Kidney (tissue), 14 donors: ENCODE data around the gene CD320. TPM values are rescaled to one million over a fixed set of nuclear protein-coding genes. Genes with fewer than 3 reads are reported as not detected.

ENCODE experiments used
- DNase-seq, 5 donors: peaks; one replicate each; pipeline ENCODE4 v3.0.0-alpha.2; 2013 to 2020
- FAIRE-seq: peaks from 2 replicates; lab custom pipeline; 2012; peaks lifted over from hg19 to GRCh38; lab: Jason Lieb, UNC
- H3K27ac ChIP-seq, 2 donors: one replicate each; pipeline ENCODE4 v1.7.0; 2013; ENCODE audit warnings: low read depth in 2 of 2, low read length in 2 of 2, inconsistent platforms in 1 of 2
- H3K27me3 ChIP-seq: one replicate; pipeline ENCODE4 v1.7.1; 2013; ENCODE audit warnings: low read length, inconsistent platforms; ENCODE audit not compliant: control insufficient read depth, insufficient read depth
- H3K36me3 ChIP-seq, 3 donors: one replicate each; pipeline versions ENCODE4 v1.7.0 to v1.7.1; 2013; ENCODE audit warnings: low read length in 3 of 3, control low read depth in 1 of 3, inconsistent platforms in 1 of 3; ENCODE audit not compliant: insufficient read depth in 3 of 3, control insufficient read depth in 2 of 3
- H3K4me1 ChIP-seq, 3 donors: one replicate each; pipeline versions ENCODE4 v1.7.0 to v1.7.1; 2013; ENCODE audit warnings: low read length in 3 of 3, inconsistent platforms in 1 of 3, low read depth in 1 of 3; ENCODE audit not compliant: control insufficient read depth in 2 of 3, insufficient read depth in 2 of 3
- H3K4me3 ChIP-seq, 3 donors: one replicate each; pipeline versions ENCODE4 v1.7.0 to v1.8.1; 2013; ENCODE audit warnings: low read length in 3 of 3, control low read depth in 1 of 3, inconsistent platforms in 1 of 3
- H3K9ac ChIP-seq, 3 donors: one replicate each; pipeline versions ENCODE4 v1.7.0 to v1.7.1; 2013; ENCODE audit warnings: low read length in 3 of 3, control low read depth in 1 of 3, inconsistent platforms in 1 of 3
- H3K9me3 ChIP-seq, 3 donors: one replicate each; pipeline versions ENCODE4 v1.7.0 to v1.7.1; 2013; ENCODE audit warnings: low read length in 3 of 3, control low read depth in 1 of 3, inconsistent platforms in 1 of 3; ENCODE audit not compliant: control insufficient read depth in 2 of 3, insufficient read depth in 1 of 3
- intact Hi-C: fragments of 100-400 bp; cut with DNase I; formaldehyde crosslinking; loops from one replicate; pipeline ENCODE4 v1.11.1; 2022
- polyA plus RNA-seq: library from polyadenylated mRNA; stranded (reverse); fragments of 350-450 nt; fragmentation: Illumina TruSeq; extraction: RNeasy Lipid Tissue Mini Kit (QIAGEN cat#74804); gene quantifications from one replicate; pipeline ENCODE4 v1.2.3, GENCODE V29; 2014; ENCODE audit warnings: low read depth, low replicate concordance; ENCODE audit not compliant: insufficient read depth
- total RNA-seq: library from RNA; stranded (reverse); fragmentation: NEBNext Ultra II Directional; extraction: Animal tissue kit (Norgen Biotek cat#: 25700); gene quantifications from one replicate; pipeline ENCODE4 v1.2.1, GENCODE V29; 2021
- TF ChIP-seq, protein P1 (sequence below): IDR thresholded peaks from 3 replicates; pipeline ENCODE4 v1.5.1; 2012; ENCODE audit warnings: mild to moderate bottlenecking, moderate library complexity, borderline replicate concordance; ENCODE audit not compliant: insufficient read depth; ENCODE audit errors: extremely low read depth
- donor health status: control.
- donor health status: control.
- donor health status: control.
- donor health status: control.
- donor health status: control.
- donor health status: DM: yes; HTN: yes; CAD: no.
- donor health status: Normal renal cell carcinoma (clear cell type).

CD320 gene
- total and polyA plus RNA-seq, 2 donors from 2014 or later: 26.1 to 63.1 TPM

DNA sequence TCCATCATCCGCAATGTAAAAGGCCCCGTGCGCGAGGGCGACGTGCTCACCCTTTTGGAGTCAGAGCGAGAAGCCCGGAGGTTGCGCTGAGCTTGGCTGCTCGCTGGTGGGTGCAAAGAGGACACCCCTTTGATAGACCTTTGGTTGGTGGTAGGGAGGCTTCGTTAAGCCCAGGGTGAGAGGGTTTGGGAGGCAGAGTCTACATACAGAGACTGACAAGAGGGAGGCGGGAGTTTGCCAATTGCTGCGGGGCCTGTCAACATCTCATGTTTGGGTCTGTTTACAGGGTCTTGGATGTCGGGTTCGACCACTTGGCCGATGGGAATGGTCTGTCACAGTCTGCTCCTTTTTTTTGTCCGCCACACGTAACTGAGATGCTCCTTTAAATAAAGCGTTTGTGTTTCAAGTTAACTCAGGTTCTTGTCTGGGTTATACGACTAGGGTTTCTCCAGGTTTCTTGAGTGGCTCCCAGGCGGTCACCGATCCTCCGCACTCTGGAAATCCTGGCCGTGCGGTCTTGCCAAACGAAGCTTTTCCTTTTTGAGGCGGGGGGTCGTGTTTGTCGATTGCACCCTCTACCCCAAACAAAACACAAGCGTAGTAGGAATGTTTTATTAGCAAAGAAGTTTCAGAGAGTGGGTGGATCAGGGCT lies 14.0 kb upstream of the CD320 start:
- Histone ChIP-seq H3K9ac (peak overlapping the region; percentile 37 to 97 (median 96)), H3K36me3 (peaks cover 2 to 7% (median 6%) of the 10 kb centered on the region in 3 donors), H3K4me1 (peaks cover 3 to 22% (median 10%) of the 10 kb centered on the region in 3 donors), H3K27ac (peak overlapping the region; percentile 86 to 94), H3K27me3 (no peaks in the 10 kb centered on the region), H3K4me3 (peak overlapping the region; percentile 75 to 99 (median 89)), H3K9me3 (no peaks in the 10 kb centered on the region)
- FAIRE-seq (no peak), DNase-seq (no peak)
- TF ChIP-seq, protein P1, sequence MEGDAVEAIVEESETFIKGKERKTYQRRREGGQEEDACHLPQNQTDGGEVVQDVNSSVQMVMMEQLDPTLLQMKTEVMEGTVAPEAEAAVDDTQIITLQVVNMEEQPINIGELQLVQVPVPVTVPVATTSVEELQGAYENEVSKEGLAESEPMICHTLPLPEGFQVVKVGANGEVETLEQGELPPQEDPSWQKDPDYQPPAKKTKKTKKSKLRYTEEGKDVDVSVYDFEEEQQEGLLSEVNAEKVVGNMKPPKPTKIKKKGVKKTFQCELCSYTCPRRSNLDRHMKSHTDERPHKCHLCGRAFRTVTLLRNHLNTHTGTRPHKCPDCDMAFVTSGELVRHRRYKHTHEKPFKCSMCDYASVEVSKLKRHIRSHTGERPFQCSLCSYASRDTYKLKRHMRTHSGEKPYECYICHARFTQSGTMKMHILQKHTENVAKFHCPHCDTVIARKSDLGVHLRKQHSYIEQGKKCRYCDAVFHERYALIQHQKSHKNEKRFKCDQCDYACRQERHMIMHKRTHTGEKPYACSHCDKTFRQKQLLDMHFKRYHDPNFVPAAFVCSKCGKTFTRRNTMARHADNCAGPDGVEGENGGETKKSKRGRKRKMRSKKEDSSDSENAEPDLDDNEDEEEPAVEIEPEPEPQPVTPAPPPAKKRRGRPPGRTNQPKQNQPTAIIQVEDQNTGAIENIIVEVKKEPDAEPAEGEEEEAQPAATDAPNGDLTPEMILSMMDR: no peak
- intact Hi-C loops: no loop called here

DNA sequence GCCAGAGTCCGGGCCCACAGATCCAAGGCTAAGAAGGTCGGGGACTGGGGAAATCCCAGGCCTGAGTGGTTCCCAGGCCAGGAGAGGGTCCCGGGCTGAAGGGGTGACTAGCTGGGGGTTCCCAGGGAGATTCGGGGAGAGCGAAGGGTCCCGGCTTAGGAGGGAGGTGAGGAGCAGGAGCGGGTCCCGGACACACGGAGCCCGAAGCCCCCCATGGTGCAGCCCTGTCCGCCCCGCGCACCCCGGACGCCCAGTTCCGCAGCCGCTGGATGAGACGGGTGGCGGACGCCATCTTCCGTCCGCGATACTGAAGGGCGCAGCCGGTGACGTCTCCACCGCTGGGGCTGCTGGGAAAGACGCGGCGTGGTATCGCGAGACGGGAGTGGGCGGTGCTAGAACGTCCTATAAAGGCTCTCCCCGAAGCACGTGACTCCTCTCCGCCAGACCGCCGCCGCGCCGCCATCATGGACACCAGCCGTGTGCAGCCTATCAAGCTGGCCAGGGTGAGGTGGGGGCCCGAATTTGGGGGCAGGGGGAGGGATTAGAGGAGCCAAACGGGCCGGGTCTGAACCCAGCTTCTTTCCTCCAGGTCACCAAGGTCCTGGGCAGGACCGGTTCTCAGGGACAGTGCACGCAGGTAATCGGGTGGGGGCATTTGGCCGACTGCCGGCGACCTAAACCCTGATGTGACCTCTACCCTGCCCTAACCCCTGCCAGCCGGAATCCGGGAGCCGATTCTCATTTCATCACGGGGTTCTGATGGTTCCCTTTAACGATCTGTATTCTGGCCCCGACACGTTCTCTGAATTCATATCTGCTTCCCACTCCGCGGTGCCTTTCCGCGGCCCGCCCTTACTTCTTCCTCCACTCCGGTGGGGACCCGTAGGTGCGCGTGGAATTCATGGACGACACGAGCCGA lies 13.2 kb upstream of the CD320 start, which contains the start of the genes NDUFA7 and RPS28:
Gene NDUFA7, minus strand, starts transcription at position 309 of the 919 bp plus-strand sequence. Its CDS starts 17 bp downstream, at position 292.
Gene RPS28, plus strand, starts transcription at position 430 of the 919 bp plus-strand sequence. Its CDS starts 35 bp downstream, at position 465.
- Histone ChIP-seq H3K4me1 (peaks cover 3 to 22% (median 10%) of the 10 kb centered on the region in 3 donors), H3K4me3 (peak within 1 kb of the TSS; percentile 75 to 99 (median 89)), H3K36me3 (peaks cover 2 to 7% (median 6%) of the 10 kb centered on the region in 3 donors), H3K9ac (peak within 1 kb of the TSS; percentile 73 to 100 (median 96)), H3K27me3 (no peaks in the 10 kb centered on the region), H3K9me3 (no peaks in the 10 kb centered on the region), H3K27ac (peak within 1 kb of the TSS; percentile 86 to 94)
- TF ChIP-seq, protein P1: peak; percentile 39
- FAIRE-seq (no peak), DNase-seq (peak; percentile 98 to 99 (median 98))
- intact Hi-C loops: no loop called here

DNA sequence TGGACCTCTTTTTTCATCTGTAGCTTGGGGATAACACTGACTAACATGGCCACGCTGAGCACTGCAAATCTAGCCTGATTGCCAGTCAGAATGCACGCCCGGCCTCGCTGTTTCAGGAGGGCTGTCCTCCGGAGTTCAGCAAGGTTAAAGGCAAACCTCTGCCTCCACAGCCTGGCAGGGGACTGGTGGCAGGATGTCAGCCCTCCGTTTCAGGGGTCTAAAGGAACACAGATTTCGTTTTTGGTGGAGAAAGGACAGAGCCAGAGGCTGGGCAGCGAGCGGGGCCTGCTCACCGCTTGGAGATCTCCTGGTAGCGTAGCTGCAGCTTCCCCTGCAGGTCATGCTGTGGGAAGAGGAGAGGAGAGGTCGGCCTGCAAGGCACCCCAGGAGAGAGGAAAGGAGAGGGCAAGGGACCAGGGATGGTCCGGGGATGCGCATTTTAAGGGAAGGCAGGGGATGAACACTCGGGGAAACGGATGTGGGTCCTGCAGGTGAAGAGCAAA lies 12.5 kb upstream of the CD320 start:
- H3K27me3 ChIP-seq: no peaks in the 10 kb centered on the region
- H3K9me3 ChIP-seq: no peaks in the 10 kb centered on the region
- H3K36me3 ChIP-seq: peaks cover 2 to 10% (median 6%) of the 10 kb centered on the region in 3 donors
- peak overlapping the region; percentile 86 to 94 for H3K27ac ChIP-seq
- intact Hi-C loops: no loop called here
- peaks cover 3 to 22% (median 10%) of the 10 kb centered on the region in 3 donors for H3K4me1 ChIP-seq
- peak overlapping the region; percentile 73 to 100 (median 96) for H3K9ac ChIP-seq
- peak overlapping the region; percentile 75 to 99 (median 89) for H3K4me3 ChIP-seq
- no peak for DNase-seq
- TF ChIP-seq, protein P1: no peak
- FAIRE-seq: no peak
